ENCODE data around the gene SLC10A1.

- TF ChIP-seq CTCF (IDR thresholded peaks at IDR 0.05; ENCODE audit: low read depth, low read length) (no peak), POLR2A (IDR thresholded peaks at IDR 0.05; ENCODE audit: extremely low read depth, insufficient read length) (no peak), MYC (IDR thresholded peaks at IDR 0.05; ENCODE audit: low read depth, low read length) (no peak), MAX (IDR thresholded peaks at IDR 0.05; ENCODE audit: low read depth, low read length) (no peak)
Observed at GRCh38 chr14:69780952-69781351, 16.1 kb downstream of the SLC10A1 start.
